Parathyroid adenoma (tissue), 2 donors: ENCODE results near the gene CDH4.
"Not testable (repeated sequence)": the region's sequence is repeated elsewhere in the genome, so short reads cannot be mapped to it uniquely, and the experiment has no call there.

Experiments
- H2AFZ ChIP-seq: fragments of 300-600 bp; sonication (generic); one replicate; pipeline ENCODE4 v1.7.0; 2017; ENCODE audit warnings: antibody characterized with exemption, mild to moderate bottlenecking
- H3K27ac ChIP-seq: fragments of 300-600 bp; sonication (generic); one replicate; pipeline ENCODE4 v1.7.0; 2017
- H3K27me3 ChIP-seq: fragments of 300-600 bp; sonication (generic); one replicate; pipeline ENCODE4 v1.7.0; 2017; ENCODE audit warnings: low read length; ENCODE audit not compliant: control insufficient read depth, insufficient read depth
- H3K36me3 ChIP-seq: fragments of 300-600 bp; sonication (generic); one replicate; pipeline ENCODE4 v1.7.0; 2017; ENCODE audit warnings: low read length; ENCODE audit not compliant: control insufficient read depth, insufficient read depth
- H3K4me1 ChIP-seq: fragments of 300-600 bp; sonication (generic); one replicate; pipeline ENCODE4 v1.7.0; 2017; ENCODE audit warnings: control low read depth
- H3K4me2 ChIP-seq: fragments of 300-600 bp; sonication (generic); one replicate; pipeline ENCODE4 v1.7.0; 2017; ENCODE audit warnings: low read length
- H3K4me3 ChIP-seq: fragments of 300-600 bp; sonication (generic); one replicate; pipeline ENCODE4 v1.7.0; 2017; ENCODE audit warnings: low read depth, low read length
- H3K79me2 ChIP-seq: fragments of 300-600 bp; sonication (generic); one replicate; pipeline ENCODE4 v1.7.0; 2017; ENCODE audit warnings: control low read depth
- H3K9ac ChIP-seq: fragments of 300-600 bp; sonication (generic); one replicate; pipeline ENCODE4 v1.7.0; 2017; ENCODE audit warnings: mild to moderate bottlenecking
- H3K9me3 ChIP-seq: fragments of 300-600 bp; sonication (generic); one replicate; pipeline ENCODE4 v1.7.0; 2017; ENCODE audit warnings: low read length; ENCODE audit not compliant: control insufficient read depth
- TF ChIP-seq, protein P1 (sequence below): fragments of 300-600 bp; sonication (generic); IDR thresholded peaks from one replicate; pipeline ENCODE4 v1.7.0; 2017; ENCODE audit warnings: antibody characterized with exemption, mild to moderate bottlenecking
- donor health status: primary hyperparathyroidism.

The CDH4 gene

DNA sequence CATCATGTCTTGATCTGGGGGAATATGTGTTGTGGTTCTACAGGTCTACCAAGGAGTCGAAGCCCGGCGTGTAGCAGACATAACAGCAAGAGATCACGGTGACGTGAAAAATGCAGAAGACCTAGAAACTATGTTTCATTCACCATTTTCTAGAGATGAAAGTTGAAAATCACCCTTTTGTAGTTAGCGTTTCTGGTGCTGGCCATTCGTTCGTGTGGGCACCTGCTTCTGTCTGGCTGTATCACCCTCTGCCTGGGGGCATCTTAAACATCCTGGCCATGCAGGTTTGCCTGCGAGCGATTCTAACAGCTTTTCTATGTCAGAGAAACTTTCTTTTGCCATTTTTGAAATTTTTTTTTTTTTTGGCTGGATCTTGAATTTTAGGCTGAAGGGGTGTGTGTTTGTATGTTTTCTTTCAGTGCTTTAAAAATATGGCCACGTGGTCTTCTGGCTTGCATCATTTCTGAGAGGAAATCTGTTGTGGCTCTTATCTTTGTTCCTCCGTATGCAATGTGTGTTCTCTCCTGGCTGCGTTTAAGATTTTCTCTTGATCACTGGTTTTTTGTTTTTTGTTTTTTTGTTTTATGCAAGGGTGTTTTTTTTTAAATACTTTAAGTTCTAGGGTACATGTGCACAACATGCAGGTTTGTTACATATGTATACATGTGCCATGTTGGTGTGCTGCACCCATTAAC lies 226.7 kb downstream of the CDH4 start:
- H2AFZ ChIP-seq: no peak overlapping the region
- H3K27ac ChIP-seq: no peak overlapping the region
- TF ChIP-seq, protein P1, sequence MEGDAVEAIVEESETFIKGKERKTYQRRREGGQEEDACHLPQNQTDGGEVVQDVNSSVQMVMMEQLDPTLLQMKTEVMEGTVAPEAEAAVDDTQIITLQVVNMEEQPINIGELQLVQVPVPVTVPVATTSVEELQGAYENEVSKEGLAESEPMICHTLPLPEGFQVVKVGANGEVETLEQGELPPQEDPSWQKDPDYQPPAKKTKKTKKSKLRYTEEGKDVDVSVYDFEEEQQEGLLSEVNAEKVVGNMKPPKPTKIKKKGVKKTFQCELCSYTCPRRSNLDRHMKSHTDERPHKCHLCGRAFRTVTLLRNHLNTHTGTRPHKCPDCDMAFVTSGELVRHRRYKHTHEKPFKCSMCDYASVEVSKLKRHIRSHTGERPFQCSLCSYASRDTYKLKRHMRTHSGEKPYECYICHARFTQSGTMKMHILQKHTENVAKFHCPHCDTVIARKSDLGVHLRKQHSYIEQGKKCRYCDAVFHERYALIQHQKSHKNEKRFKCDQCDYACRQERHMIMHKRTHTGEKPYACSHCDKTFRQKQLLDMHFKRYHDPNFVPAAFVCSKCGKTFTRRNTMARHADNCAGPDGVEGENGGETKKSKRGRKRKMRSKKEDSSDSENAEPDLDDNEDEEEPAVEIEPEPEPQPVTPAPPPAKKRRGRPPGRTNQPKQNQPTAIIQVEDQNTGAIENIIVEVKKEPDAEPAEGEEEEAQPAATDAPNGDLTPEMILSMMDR: no peak
- no peaks in the 10 kb centered on the region for H3K36me3 ChIP-seq
- H3K4me3 ChIP-seq: no peak overlapping the region
- H3K4me2 ChIP-seq: no peak overlapping the region
- H3K4me1 ChIP-seq: no peaks in the 10 kb centered on the region
- no peaks in the 10 kb centered on the region for H3K79me2 ChIP-seq
- no peaks in the 10 kb centered on the region for H3K27me3 ChIP-seq
- H3K9me3 ChIP-seq: no peaks in the 10 kb centered on the region
- no peak overlapping the region for H3K9ac ChIP-seq

- not testable (repeated sequence) for H3K4me1 ChIP-seq, H2AFZ ChIP-seq, H3K36me3 ChIP-seq, H3K4me3 ChIP-seq, H3K27me3 ChIP-seq, H3K79me2 ChIP-seq, H3K9me3 ChIP-seq, H3K9ac ChIP-seq, H3K27ac ChIP-seq, H3K4me2 ChIP-seq
Measured at GRCh38 chr20:61479433-61479832, 227.4 kb downstream of the CDH4 start.

DNA sequence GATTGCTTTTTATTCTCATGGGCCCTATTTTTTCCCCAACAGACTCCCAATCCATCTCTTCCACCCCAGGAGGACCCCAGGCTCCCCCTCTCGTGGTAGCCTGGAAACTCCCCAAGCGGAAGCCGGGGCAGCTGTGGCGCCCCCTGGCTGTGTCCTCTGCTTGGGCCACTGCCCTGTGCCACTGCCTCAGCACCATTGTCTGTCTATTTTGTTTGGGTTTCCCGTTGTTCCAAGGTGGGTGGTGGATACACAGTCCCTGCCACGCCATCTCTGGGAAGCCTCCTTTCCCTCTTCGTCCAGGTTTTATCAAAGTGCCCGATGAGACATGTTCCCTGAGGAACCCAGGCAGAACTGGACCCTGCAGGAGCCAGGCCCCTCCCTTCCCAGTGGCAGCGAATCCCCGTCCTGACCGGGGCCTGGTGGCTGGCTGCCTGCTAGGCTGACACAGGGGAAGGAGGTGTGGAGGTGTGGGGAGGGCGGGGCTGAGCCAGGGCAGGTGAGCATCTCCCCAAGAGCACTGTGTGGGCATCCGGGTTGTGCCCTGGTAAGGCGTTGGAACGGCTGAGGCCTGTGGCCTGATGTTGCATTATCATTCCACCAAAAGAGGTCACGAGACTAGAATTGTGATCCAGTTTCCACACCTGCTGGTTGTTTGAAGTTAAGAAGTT lies 228.2 kb downstream of the CDH4 start:
- Histone ChIP-seq H3K4me1 (no peaks in the 10 kb centered on the region), H3K4me2 (no peak overlapping the region), H3K4me3 (no peak overlapping the region), H3K9me3 (no peaks in the 10 kb centered on the region), H3K27me3 (no peaks in the 10 kb centered on the region), H3K27ac (no peak overlapping the region), H2AFZ (no peak overlapping the region), H3K36me3 (no peaks in the 10 kb centered on the region), H3K79me2 (no peaks in the 10 kb centered on the region), H3K9ac (no peak overlapping the region)
- TF ChIP-seq, protein P1: no peak

GRCh38 chr20:61482056-61482887 lies 230.2 kb downstream of the CDH4 start:
- TF ChIP-seq, protein P1: no peak
- H3K9me3 ChIP-seq: no peaks in the 10 kb centered on the region
- no peak overlapping the region for H3K27ac ChIP-seq
- H3K4me1 ChIP-seq: no peaks in the 10 kb centered on the region
- H3K79me2 ChIP-seq: no peaks in the 10 kb centered on the region
- no peak overlapping the region for H3K4me3 ChIP-seq
- no peak overlapping the region for H3K4me2 ChIP-seq
- H3K27me3 ChIP-seq: no peaks in the 10 kb centered on the region
- no peak overlapping the region for H3K9ac ChIP-seq
- H3K36me3 ChIP-seq: no peaks in the 10 kb centered on the region
- no peak overlapping the region for H2AFZ ChIP-seq

DNA sequence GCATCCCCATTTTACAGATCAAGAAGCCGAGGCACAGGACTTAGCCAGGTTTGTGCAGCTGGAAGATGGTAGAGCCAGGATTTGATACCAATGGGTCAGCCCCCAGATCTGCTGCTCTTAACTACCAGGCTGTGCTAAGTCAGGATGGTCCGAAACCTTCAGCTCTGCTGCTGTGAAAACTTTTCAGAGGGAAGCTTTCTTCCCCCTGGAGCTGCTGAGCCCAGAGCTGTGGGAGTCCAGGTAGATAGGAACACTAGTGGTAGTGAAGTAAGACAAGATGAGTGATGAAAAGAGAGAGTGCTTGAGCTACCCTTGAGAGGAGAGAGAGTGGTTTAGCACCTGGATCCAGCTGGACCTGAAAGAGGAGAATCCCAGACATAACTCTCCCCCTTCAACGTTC lies 230.8 kb downstream of the CDH4 start:
- Histone ChIP-seq H3K79me2 (no peaks in the 10 kb centered on the region), H3K4me1 (no peaks in the 10 kb centered on the region), H3K4me3 (no peak overlapping the region), H3K4me2 (no peak overlapping the region), H3K36me3 (no peaks in the 10 kb centered on the region), H2AFZ (no peak overlapping the region), H3K9ac (no peak overlapping the region), H3K27me3 (no peaks in the 10 kb centered on the region), H3K9me3 (no peaks in the 10 kb centered on the region), H3K27ac (no peak overlapping the region)
- TF ChIP-seq, protein P1: no peak
